GM06990 (cell line): Measurements from ENCODE around the gene SLC39A8.
"Not testable (repeated sequence)": the region's sequence is repeated elsewhere in the genome, so short reads cannot be mapped to it uniquely, and the experiment has no call there.

Experiments
- DNase-seq: peaks from one replicate; pipeline ENCODE4 v3.0.0-alpha.2; 2011; ENCODE audit not compliant: insufficient read length; ENCODE audit errors: extremely low read depth
- H3K27me3 ChIP-seq: replicated peaks from 2 replicates; pipeline ENCODE4 v1.6.0; 2011; ENCODE audit warnings: low read length; ENCODE audit not compliant: control insufficient read depth, insufficient read depth
- H3K36me3 ChIP-seq: 2 replicates; pipeline ENCODE4 v1.5.1; 2011; ENCODE audit warnings: low read length; ENCODE audit not compliant: control insufficient read depth, insufficient read depth
- H3K4me3 ChIP-seq: replicated peaks from 2 replicates; pipeline ENCODE4 v1.5.1; 2011; ENCODE audit warnings: low read depth, mild to moderate bottlenecking, control low read depth, low read length
- TF ChIP-seq, protein P1 (sequence below): IDR thresholded peaks from 2 replicates; pipeline ENCODE4 v1.5.1; 2011; ENCODE audit warnings: low read length, control low read depth, mild to moderate bottlenecking, inconsistent platforms; ENCODE audit not compliant: insufficient read depth, poor library complexity, severe bottlenecking

Gene SLC39A8

DNA sequence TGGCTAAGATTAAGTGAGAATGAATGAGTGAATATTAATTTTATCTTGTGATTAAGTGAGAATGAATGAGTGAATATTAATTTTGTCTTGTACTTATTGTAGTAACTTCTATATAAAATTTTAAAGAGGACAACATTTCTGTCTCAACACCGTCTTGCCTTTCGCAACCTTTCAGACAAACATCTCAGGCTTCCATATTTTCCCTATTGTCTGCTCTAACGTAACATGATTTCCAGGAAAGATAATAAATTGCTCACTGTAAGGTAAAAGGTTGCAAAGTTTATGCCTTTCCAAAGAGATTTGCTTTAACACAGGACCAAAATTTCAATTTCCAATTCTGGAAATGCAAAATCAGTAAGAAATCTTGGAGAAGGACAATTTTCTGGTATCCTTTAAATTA is 41.7 kb upstream of the SLC39A8 start:
- no peak for DNase-seq
- TF ChIP-seq, protein P1, sequence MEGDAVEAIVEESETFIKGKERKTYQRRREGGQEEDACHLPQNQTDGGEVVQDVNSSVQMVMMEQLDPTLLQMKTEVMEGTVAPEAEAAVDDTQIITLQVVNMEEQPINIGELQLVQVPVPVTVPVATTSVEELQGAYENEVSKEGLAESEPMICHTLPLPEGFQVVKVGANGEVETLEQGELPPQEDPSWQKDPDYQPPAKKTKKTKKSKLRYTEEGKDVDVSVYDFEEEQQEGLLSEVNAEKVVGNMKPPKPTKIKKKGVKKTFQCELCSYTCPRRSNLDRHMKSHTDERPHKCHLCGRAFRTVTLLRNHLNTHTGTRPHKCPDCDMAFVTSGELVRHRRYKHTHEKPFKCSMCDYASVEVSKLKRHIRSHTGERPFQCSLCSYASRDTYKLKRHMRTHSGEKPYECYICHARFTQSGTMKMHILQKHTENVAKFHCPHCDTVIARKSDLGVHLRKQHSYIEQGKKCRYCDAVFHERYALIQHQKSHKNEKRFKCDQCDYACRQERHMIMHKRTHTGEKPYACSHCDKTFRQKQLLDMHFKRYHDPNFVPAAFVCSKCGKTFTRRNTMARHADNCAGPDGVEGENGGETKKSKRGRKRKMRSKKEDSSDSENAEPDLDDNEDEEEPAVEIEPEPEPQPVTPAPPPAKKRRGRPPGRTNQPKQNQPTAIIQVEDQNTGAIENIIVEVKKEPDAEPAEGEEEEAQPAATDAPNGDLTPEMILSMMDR = no peak
- Histone ChIP-seq H3K27me3 (no peaks in the 10 kb centered on the region), H3K4me3 (no peak overlapping the region), H3K36me3 (no peaks in the 10 kb centered on the region)

DNA sequence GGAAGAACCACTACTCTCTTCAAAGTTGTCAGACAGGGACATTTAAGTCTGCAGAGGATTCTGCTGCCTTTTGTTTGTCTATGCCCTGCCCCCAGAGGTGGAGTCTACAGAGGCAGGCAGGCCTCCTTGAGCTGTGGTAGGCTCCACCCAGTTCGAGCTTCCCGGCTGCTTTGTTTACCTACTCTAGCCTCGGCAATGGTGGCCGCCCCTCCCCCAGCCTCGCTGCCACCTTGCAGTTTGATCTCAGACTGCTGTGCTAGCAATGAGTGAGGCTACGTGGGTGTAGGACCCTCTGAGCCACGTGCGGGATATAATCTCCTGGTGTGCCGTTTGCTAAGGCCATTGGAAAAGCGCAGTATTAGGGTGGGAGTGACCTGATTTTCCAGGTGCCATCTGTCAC is 35.0 kb upstream of the SLC39A8 start:
- H3K36me3 ChIP-seq, H3K4me3 ChIP-seq, DNase-seq: not testable (repeated sequence)

DNA sequence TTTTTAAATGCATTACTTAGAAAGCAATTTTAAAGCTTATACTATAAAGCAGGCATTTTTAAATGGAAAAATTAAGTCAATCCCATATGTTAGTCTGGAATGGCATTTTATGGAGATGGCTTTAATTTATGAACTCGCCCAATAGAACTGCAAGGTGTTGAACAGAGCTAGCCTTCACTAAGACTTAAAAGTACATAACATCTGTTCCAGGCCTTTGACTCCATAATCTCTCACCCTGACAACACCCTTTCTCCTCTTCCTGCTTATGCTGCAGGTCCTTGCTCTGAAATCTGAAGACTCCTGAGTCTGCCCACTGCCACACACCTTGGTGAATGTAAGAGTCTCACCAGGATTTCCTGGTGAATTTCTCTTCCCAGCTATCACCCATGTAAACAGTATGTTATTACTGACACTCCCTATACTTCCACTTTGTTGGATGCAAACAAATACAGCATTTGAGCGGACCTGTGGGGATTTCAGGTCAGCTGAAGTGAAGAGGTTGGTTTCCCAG is 17.7 kb upstream of the SLC39A8 start:
- Histone ChIP-seq H3K4me3 (no peak overlapping the region), H3K27me3 (no peaks in the 10 kb centered on the region), H3K36me3 (no peaks in the 10 kb centered on the region)
- TF ChIP-seq, protein P1 = no peak
- DNase-seq = no peak

More for the DNA sequence above, 35.0 kb upstream of the SLC39A8 start:
- not testable (repeated sequence) for H3K27me3 ChIP-seq

DNA sequence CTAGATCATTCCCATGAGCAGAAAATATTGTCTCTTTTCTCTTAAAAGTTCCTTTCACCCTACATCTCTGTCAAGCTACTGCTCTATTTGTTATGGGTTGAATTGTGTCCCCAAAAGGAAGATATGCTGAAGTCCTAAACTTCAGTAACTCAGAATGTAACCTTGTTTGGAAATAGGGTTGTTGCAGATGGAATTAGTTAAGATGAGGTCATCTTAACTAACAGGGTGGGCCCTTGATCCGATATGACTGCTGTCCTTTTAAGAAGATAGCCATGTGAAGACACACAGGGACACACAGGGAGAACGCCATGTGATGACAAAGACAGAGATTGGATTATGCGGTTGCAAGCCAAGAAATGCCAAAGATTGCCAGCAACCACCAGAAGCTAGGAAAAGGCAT is 12.8 kb upstream of the SLC39A8 start:
- no peak overlapping the region for H3K4me3 ChIP-seq
- TF ChIP-seq, protein P1 = no peak
- no peaks in the 10 kb centered on the region for H3K27me3 ChIP-seq
- H3K36me3 ChIP-seq = no peaks in the 10 kb centered on the region
- no peak for DNase-seq

DNA sequence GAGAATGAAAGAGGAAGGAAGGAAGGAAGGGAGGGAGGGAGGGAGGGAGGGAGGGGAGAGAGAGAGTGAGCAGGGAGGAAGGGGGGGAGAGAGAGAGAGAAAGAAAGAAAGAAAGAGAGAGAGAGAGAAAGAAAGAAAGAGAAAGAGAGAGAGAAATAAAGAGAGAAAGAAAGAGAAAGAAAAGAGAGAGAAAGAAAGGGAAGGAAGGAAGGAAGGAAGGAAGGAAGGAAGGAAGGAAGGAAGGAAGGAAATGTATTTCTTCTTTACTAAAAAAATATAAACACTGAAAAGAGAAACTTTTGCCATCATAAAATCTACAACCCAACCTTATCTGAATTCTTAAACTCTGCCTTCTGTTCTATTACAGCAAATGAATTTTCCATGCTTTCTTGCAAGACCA is 12.4 kb upstream of the SLC39A8 start:
- not testable (repeated sequence) for H3K36me3 ChIP-seq, H3K4me3 ChIP-seq

DNA sequence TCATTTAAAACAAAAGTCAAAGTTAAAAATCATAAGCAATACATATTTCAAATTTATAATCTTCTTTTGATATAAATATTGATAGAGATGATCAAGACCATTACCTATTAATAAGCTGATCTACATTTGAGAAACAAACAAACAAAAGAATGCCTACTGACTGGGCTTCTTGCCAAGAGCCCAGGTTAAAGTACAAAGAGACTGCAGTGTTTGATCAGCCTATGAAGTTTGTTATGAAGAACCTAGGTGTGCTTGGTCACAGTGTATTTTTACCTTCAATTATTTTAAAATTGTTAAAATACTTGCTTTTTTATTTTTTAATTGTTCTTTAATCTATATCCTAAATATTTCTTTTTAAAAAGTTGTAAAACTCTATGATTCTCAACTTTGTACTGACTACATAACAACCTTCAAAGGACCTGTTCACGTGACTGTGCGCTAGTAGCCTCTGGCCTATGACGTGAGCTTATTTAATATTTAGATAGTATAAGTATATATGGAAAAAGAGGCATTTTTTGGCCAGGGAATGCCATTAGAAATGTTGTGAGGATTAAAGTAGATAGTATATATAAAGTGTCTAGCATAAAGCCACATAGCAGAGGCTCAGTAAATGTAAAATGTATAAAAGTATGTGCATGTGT is 11.4 kb upstream of the SLC39A8 start:
- DNase-seq = no peak
- Histone ChIP-seq H3K36me3 (no peaks in the 10 kb centered on the region), H3K4me3 (no peak overlapping the region), H3K27me3 (no peaks in the 10 kb centered on the region)
- TF ChIP-seq, protein P1 = no peak

More for the DNA sequence above, 12.4 kb upstream of the SLC39A8 start:
- H3K27me3 ChIP-seq, DNase-seq: not testable (repeated sequence)

DNA sequence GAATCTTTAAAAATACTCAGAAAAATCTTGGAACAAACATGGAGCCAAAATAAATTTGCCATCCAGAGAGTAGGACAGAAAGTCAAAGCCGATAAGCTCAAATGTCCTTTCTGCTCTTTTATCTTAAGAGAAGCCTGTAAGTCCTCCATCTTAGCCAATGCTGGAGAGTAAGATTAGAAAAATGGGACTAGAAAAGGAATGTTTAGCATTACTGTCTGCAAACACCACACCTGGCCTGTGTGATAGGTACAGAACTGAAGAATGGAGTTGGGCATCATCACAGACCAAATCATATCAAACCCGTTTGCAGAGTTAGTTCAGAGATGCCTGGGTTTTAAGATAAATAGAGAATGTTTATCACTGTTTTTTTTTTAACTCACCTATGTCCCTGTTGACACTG is 10.5 kb upstream of the SLC39A8 start:
- TF ChIP-seq, protein P1 = no peak
- no peaks in the 10 kb centered on the region for H3K36me3 ChIP-seq
- no peaks in the 10 kb centered on the region for H3K27me3 ChIP-seq

More for the DNA sequence above, 10.5 kb upstream of the SLC39A8 start:
- no peak for DNase-seq
- no peak overlapping the region for H3K4me3 ChIP-seq
